Activated CD8-positive, alpha-beta memory T cell treated with anti-CD3 and anti-CD28 coated beads, Interleukin-2, amount 50 U/mL, for 4 hours (primary cell): ENCODE measurements around the gene MCEMP1.

ENCODE experiments used
- DNase-seq: peaks from one replicate; pipeline ENCODE4 v3.0.0-alpha.2; 2020

MCEMP1 gene, protein sequence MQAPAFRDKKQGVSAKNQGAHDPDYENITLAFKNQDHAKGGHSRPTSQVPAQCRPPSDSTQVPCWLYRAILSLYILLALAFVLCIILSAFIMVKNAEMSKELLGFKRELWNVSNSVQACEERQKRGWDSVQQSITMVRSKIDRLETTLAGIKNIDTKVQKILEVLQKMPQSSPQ

DNA sequence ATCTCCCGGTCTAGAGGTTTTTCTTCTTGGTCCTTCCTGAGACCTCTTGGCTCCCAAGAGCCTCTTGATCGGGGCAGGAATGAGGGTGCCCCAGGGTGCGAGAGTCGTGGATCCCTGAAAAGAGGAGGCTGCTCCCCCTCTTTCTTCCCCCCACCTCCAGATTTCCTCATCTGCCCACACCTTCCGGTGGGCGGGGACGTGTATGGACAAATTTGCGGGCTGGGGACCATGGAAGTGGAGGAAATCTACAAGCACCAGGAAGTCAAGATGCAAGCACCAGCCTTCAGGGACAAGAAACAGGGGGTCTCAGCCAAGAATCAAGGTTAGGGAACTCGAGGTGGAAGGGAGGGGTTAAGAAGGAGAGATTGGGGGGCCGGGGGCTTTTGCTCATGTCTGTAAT lies at the start of gene MCEMP1:
Gene MCEMP1 (plus strand): TSS at position 237 of the 400 bp plus-strand sequence. CDS start 31 bp downstream, at position 268.
- DNase-seq: no peak

DNA sequence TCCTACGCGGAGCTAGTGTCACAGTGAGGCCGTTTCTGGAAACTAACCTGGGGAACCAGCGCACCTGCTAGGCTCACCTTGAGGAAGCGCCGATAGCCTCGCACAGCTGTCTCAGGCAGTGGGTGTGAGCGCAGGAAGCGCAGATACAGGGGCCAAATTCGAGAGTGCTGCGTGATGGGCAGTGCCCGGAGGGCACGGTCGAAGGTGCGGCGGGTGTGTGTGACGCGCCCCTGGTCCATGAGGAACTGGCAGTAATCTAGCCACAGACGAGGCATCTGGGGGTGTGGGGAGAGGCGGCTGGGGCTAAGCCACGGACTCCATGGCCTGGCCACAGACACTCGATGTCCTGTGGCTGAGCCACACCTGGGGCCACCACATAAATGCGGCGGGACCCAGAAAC lies 49.7 kb upstream of the MCEMP1 start:
- DNase-seq: no peak

DNA sequence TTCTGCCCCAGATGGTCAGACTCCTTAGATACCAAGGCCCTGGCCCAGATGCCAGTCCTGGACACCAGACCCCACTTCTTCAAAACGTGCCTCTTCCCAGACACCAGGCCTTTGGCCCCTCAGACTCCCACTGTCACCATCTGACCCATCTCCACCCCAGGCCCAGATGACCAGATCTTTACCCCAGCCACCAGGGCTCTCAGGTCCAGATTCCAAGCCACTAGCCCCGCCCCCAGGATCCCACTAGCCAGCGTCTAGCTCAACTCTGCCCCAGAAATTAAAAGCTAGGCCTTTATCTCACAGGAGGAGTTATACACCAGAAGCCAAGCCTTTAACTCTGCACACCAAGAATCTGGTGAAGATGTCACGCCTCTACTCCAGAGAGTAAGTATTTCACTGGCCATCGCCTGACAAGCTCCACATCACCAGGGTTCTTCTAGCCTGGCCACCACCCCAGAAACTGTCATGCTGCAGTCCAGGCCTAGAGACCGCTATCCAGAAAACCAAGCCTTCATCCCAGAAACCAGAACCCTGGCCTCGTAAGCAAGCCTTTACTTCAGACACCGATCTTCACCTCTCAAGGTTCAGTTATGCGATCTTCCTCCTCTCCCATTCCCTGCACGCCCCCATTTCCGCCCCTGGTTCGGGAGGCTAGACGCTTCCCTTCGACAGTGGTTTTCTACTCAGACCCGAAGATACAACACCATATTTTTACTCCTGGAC lies 48.1 kb upstream of the MCEMP1 start:
- no peak for DNase-seq

DNA sequence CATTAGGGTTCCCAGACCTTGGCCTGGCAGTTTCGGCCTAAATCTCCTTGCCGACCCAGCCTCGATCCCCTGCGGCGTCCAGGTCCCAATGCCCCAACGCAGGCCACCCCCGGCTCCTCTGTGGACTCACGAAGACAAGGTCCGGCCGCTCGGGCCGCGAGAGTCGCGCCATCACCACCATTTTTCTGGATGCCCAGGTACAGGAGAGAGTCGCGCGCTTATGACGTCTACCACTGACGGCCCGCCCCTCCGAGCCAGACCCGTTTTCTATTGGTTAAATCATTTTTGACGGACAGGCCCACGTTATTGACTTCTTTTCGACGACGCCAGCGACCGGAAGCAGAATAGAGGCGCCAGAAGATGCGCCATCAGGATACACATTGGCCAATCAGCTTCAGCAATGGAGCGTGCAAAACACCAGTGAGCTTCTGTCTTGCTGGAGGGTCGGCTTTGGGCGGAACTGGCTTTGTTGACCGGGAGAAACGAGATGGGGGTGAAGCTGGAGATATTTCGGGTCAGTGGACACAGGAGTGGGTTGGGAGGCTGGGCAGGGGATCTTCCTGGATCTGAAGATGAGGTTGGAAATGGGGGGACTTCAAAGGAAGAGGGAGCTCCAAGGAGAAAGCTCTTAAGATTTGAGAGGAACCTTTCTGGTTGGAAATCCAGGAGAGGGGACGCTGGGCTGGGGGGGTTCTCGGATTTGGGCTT lies 47.4 kb upstream of the MCEMP1 start, which contains the start of the genes PET100 and XAB2:
Gene PET100 (plus strand): TSS at position 447 of the 708 bp plus-strand sequence. CDS start 41 bp downstream, at position 488.
Gene XAB2 (minus strand): TSS at position 199 of the 708 bp plus-strand sequence. CDS start 18 bp downstream, at position 181.
- DNase-seq: peak; percentile 90

DNA sequence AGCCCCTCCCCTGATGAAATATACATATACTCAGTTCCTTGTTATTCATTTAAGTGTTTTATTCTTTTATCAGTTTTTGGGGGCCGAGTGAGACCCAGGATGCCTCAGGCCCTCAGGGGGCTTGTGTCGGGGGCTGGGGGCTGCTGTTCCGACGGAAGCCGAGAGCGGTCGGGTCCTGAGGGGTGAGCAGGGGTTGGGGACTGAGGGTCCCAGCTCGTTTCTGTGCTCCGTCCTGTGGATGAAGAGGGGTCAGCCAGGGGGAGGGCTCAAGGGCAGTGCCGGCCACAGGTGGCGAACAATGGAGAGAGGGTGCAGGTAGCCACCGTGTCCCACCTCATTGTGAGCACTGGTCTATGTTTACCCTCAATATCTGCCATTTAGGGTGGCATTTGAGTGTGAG lies 45.3 kb upstream of the MCEMP1 start:
- DNase-seq: no peak

DNA sequence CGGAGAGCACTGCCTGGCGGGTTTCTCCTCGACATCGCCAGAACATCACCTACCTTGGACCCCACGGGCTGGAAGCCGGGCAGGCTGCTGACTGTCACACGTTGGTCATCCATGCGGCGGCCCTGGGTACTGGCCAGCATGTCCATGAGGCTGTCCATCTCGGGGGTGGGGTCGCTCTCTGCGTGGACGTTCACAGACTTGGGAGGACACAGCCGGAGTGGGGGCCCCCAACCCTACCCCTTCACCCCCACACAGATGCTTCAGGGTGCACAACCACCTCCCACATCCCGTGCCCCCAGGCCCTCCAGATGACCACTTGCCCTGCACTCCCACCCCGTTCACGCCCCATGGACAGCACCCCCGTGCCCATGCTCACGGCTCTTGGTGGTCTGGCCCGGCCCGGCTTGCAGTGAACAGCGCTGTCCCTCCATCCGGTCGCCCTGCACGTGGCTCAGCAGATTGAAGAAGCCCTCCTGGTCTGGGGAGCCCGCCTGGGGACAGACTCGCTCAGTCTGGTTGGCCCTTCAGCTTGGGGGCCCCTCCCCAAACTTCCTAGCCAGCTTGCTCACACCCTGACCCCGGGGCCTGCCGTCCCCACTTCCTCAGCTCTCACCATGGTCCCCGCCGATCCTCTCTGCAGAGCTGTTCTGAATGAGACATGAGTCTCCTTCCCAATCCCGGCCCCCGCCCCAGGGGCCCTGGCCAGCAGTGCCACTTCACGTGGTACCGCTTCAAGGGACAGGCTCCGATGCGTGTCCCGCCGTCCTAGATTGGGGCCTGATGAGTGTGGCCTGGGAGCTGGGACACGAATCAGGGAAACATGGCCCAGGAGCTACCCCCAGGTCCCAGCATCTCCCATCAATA lies 44.3 kb upstream of the MCEMP1 start:
- DNase-seq: no peak

DNA sequence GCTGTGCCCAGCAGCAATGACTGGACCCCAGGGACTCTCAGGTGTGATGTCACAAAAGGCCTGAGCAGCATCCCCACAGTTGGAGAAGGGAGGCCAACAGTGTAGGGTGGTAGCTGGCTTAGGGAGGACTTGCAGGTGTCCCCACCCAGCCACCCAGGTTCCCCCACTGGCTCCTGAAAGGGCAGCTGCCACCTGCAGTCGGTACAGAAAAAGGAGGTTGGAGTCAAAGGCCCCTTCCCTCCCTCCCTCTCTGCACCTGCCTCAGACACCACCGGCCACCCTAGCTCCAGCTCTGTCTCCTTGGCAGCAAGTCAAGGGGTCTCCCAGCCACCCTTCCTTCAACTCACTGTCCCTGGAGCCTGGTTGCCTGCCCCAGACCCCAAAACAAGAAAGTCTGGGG lies 43.2 kb upstream of the MCEMP1 start, which contains the start of gene PCP2:
Gene PCP2 (minus strand): TSS at position 22 of the 400 bp plus-strand sequence. CDS start 262 bp downstream, outside the sequence.
- DNase-seq: no peak

DNA sequence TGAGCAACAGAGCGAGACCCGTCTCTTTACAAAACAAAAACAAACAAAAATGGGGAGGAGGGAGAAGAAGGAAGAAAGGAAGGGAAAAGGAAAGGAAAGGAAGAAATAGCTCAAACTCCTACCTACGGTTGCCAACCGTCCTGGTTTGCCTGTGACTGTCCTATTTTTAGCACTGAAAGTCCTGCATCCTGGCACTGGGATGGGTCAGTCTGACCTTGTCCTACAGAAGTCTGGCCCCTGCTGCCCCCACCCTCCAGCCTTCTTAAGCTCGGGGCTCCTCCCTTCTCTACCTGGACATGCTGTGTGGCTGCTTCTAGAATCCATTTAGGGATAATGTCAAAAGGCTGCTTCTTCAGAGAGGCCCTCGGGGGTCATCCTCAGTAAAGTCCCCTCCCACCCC lies 41.2 kb upstream of the MCEMP1 start:
- DNase-seq: no peak

DNA sequence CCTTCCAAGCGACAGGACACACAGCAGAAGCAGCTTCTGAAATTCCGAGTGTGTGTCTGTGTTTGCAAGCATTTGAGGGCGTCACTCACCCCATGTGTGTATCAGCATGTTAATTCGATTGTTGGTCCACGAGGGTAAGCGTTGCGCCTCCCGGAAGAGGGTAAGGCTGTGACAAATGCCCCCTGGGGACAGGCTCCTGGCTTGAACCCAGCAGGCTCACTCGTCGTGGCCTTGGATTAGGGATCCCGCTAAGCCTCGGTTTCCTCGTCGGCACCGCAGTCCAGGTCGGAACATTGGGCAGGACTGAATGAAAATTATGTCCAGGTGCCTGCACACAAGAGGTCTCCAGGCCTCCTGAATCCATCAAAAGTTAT lies 40.6 kb upstream of the MCEMP1 start:
- no peak for DNase-seq

DNA sequence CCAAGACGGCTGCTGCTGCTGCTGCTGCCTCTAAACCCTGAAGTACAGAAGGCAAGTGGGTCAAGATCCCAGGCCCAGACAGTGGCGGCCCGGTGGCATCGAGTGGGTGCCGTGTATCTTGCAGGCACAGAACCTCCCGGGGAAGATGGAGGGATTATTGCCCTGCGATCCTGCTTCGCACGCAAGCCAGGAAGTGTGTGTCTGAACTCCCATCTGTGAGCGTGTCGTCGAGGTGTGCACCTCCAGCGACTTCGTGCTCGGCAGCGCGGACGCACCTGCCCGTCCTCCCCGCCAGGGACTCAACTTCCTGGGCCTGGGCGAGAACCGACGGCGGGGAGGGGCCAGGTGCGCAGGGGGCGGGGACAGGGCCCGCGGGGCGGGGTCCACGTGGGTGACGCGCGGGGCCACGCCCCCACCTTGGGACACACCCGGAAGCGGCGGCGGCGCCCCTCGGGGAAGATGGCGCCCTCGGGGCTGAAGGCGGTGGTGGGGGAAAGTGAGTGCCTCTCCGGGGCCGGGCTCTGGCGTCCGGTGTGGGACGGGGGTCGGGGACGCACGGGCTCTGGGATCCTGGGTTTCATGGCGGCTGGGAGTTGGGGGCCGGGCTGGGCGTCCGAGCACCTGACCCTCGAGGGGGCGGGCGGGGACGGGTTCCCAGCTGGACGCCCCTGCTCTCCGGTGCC lies 40.1 kb upstream of the MCEMP1 start, which contains the start of gene STXBP2:
Gene STXBP2 (plus strand): TSS at position 420 of the 683 bp plus-strand sequence. CDS start 40 bp downstream, at position 460.
- DNase-seq: peak; percentile 93

DNA sequence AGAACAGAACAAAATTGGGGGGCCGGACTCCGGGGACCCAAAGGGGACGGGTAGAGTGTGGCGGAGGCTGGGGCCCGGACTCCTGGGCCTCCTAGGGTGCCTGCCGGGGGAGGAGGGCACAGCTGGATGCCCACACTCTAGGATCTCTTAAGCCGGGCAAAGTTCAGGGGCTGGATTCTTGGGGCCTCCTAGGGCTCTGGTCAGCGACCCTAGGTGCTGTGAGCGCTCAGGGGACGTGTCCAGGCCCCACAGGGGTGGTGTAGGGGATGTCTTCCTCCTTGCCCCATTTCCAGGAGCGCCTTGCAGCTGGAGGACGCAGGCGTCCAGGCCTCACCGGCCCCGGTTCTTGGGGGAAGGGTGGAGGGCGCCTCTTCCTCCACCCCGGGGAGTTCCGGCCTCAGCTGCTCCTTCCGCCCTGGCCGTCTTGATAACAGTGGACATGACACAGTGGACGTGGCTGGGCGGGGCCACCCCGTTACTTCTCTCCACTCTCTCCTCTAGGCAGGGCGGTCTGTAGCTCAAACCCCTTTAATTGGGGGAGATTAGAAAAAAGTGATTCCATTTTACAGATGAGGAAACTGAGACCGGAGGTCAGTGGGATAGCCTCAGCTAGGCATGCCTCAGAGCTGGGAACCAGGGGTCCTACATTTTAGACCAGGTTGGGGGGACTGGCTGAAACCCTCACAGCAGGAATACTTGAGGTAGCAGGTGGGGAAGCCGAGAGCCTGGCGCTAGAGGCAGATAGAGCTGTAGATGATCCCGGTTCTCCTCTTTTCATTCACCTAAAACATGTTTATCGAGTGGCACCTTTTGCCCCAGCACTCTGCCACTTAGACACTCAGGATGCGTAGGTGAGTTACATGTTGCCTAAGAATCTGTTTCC lies 39.3 kb upstream of the MCEMP1 start:
- DNase-seq: no peak

DNA sequence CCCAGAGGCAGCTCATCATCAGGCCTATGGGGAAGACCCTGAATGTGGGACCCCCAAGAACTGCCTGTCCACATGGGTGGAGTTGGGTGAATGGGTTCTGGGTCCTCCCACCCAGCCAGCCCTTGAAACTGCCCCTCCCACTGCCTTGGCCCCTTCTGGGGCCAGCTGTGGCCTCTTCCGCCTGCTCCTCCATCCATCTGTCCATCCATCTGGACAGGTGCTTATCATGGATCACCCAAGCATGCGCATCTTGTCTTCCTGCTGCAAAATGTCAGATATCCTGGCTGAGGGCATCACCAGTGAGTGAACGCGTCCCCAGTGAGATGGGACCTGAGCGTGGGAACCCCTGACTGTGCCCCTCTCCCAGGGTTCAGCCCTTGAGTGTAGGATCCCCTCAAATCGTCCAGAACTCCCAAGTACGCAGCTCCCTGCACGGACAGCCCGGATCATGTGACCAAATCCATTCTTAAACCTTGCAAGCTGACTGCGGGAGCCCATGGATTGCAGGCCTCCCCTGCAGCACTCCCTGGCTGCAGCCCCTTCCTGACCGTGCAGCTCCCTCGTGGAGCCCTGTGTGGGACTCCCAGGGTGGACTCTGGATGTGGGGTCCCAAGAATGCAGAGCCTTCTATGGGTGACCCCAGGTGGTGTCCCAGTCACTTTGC lies 38.0 kb upstream of the MCEMP1 start:
- DNase-seq: no peak

DNA sequence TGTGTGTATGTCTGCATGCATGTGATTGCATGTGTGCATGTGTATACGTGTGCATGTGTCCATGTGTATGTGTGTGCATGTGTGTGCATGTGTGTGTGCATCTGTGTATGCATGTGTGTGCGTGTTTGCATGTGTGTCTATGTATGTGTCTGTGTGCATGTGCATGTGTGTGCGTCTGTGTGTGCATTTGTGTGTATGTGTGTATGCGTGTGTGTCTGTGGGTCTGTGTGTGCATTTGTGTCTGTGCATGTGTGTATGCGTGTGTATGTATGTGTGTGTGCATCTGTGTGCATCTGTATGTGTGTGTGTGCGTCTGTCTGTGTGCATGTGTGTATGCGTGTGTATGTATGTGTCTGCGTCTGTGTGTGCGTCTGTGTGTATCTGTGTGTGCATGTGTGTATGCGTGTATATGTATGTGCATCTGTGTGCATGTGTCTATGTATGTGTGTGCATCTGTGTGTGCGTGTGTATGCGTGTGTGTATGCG lies 37.0 kb upstream of the MCEMP1 start:
- DNase-seq: no peak

DNA sequence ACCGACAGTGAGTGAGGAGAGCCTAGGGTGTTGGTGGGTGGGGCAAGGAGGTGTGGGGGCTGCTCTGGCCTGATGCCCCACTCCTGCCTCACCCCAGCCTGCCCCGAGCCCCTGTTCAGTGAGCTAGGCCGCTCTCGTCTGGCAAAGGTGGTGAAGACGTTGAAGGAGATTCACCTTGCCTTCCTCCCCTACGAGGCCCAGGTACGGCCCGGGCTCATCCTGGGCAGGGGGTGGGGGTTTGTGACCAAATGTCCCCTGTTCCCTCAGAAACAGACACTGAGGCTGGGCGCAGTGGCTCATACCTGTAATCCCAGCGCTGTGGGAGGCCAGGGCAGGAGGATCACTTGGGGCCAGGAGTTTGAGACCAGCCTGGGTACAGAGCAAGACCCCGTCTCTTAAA lies 36.1 kb upstream of the MCEMP1 start:
- no peak for DNase-seq

DNA sequence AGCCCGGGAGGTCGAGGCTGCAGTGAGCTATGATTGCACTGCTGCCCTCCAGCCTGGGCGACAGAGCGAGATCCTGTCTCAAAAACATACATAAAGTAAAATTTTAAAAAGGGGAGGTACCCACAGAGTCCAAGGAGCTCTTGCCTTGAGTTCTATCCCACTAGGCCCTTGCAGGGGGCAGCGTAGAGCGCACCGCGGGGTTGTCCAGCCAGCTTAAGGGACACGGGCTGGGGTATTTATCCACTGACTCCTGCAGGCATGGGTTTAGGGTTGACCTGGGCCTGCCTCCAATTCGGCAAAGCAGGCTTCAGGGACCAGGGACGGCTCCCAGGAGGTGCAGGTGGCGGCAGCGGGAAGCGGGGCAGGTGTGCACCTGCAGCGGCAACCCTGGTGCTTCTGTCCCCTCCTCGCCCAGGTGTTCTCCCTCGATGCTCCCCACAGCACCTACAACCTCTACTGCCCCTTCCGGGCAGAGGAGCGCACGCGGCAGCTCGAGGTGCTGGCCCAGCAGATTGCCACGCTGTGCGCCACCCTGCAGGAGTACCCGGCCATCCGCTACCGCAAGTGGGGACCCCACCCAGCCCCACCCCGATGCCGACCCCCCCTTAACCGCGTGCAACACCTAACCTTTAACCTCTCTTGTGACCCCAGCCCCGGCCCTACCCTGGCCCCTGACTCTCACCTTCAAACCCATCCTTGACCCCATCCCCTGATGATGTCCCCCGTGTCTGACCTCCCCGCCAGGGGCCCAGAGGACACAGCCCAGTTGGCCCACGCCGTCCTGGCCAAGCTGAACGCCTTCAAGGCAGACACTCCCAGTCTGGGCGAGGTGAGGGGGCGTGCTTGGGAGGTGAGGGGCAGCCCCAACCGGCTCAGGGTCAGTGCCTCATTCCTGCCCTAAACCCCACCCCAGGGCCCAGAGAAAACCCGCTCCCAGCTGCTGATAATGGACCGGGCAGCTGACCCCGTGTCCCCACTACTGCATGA lies 35.3 kb upstream of the MCEMP1 start:
- DNase-seq: no peak

DNA sequence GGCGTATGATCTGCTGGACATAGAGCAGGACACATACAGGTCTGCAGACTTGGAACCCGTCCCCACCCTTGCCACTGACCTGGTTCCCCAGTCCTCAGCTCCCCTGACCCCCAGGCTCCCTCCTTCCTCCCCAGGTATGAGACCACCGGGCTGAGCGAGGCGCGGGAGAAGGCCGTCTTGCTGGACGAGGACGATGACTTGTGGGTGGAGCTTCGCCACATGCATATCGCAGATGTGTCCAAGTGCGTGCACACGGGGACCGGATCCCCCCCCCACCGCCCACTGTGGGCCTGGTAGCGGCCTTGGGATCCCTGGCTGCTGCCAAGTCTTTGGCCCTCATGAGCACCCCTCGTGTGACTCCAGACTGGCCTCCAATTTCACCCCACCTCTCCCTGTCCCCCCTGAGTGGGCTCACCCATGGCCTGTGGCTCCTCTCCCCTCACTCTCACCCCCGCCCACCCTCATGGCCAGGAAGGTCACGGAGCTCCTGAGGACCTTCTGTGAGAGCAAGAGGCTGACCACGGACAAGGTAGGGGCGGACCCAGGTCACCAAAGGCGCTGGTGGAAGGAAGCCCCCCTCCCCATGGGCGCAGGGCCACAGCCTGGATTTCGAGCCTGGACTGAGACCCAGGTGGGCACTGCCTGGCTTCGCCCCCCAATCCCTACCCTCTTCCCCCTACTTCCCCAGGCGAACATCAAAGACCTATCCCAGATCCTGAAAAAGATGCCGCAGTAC lies 34.4 kb upstream of the MCEMP1 start:
- DNase-seq: no peak

DNA sequence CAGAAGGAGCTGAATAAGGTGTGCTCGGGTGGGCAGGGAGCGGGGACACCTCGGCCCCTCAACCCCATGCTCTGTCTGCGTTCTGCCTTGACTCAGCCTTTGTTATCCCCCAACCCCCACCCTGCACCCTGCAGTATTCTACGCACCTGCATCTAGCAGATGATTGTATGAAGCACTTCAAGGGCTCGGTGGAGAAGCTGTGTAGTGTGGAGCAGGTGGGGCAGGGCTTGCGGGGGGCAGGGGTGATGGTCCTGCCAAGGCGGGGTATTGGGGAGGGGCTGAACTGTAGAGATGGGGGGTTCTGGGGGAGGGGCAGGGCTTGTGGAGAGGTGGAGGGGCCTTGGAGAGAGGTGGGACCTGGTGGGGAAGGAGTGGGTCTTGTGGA lies 33.9 kb upstream of the MCEMP1 start:
- DNase-seq: no peak
